A673 (cell line): Measurements from ENCODE around the gene EPB41L5.

Source experiments
- CTCF ChIP-seq: fragments of 300-800, 200-600 bp; sonication (generic); conservative IDR thresholded peaks from 2 replicates; pipeline ENCODE4 v1.5.1; 2017; ENCODE audit warnings: low read depth, mild to moderate bottlenecking, antibody characterized with exemption, low read length, moderate library complexity, mixed read lengths
- EZH2 ChIP-seq: fragments of 200-600 bp; sonication (generic); IDR thresholded peaks from 2 replicates; pipeline ENCODE4 v1.6.1; 2017; ENCODE audit warnings: borderline replicate concordance, low read depth, mild to moderate bottlenecking, mixed read lengths, antibody characterized with exemption, low read length; ENCODE audit not compliant: poor library complexity, severe bottlenecking

GRCh38 chr2:120079647-120080046 lies 66.8 kb downstream of the EPB41L5 start:
- no peak for TF ChIP-seq CTCF
- TF ChIP-seq EZH2, result no peak
